Measurements from ENCODE around the gene LRMDA.

- TF ChIP-seq CTCF (IDR thresholded peaks at IDR 0.05; ENCODE audit: insufficient read depth, low read length, poor library complexity, severe bottlenecking) (no peak), EZH2phosphoT487 (conservative IDR thresholded peaks at IDR 0.05; ENCODE audit: low read length) (no peak)
Observed at GRCh38 chr10:76576276-76576962, 1145.0 kb downstream of the LRMDA start.

Data from SU-DHL-6 (cell line).